HL-60 (cell line): Measurements from ENCODE around the gene TRIB2.

Experiments used
- DNase-seq, 2 experiments: peaks; one replicate each; pipeline ENCODE4 v3.0.0-alpha.2; 2010 to 2020; ENCODE audit warnings: low read depth in 1 of 2, low spot score in 1 of 2
- H3K27ac ChIP-seq: fragments of 250-450 bp; sonication (Bioruptor Pico); replicated peaks from 2 replicates; pipeline ENCODE4 v1.5.1; 2020; ENCODE audit warnings: mild to moderate bottlenecking, moderate library complexity
- H3K27me3 ChIP-seq: fragments of 250-450 bp; sonication (Bioruptor Pico); 2 replicates; pipeline ENCODE4 v1.5.1; 2021; ENCODE audit warnings: mild to moderate bottlenecking, moderate library complexity; ENCODE audit not compliant: insufficient read depth, poor library complexity, severe bottlenecking
- H3K4me3 ChIP-seq: replicated peaks from 2 replicates; pipeline ENCODE4 v1.5.1; 2011; ENCODE audit warnings: mild to moderate bottlenecking, control low read depth, low read length; ENCODE audit not compliant: insufficient read depth
- GABPA ChIP-seq: IDR thresholded peaks from 2 replicates; pipeline ENCODE4 v1.6.1; 2012; ENCODE audit warnings: low read depth
- POLR2AphosphoS5 ChIP-seq: IDR thresholded peaks from 2 replicates; pipeline ENCODE4 v1.6.1; 2012; ENCODE audit warnings: low read depth
- SPI1 ChIP-seq: IDR thresholded peaks from 2 replicates; pipeline ENCODE4 v1.6.1; 2012; ENCODE audit warnings: low read depth, mild to moderate bottlenecking, borderline replicate concordance
- TF ChIP-seq, protein P1 (sequence below): IDR thresholded peaks from 2 replicates; pipeline ENCODE4 v1.6.1; 2012; ENCODE audit warnings: low read depth; ENCODE audit not compliant: insufficient replicate concordance
- TF ChIP-seq, protein P2 (sequence below): IDR thresholded peaks from one replicate; pipeline ENCODE4 v1.5.1; 2011; ENCODE audit warnings: low read length, control low read depth, inconsistent platforms; ENCODE audit not compliant: insufficient read depth

Gene TRIB2

DNA sequence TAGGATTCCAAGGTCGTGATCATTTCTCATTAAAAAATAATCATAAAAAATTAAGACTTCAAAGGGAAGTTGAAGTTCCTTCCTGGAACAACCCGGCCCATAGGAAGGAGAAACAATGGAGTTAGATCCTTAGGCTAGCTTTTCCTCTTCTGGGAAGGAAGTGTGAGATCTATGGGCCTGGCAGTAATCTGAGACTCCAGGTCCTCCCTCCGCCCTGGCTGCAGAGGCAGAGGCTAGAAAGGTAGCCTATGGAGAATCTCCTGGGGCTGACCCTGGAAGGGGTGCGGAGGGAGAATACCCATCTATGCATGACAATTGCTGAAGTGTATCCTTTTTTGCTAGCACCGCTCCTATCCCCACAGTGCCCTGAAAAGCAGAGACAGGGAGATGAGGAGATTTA, 37.9 kb downstream of the TRIB2 start:
- Histone ChIP-seq H3K27ac (no peak overlapping the region), H3K27me3 (no peaks in the 10 kb centered on the region), H3K4me3 (no peak overlapping the region)
- TF ChIP-seq, protein P1, sequence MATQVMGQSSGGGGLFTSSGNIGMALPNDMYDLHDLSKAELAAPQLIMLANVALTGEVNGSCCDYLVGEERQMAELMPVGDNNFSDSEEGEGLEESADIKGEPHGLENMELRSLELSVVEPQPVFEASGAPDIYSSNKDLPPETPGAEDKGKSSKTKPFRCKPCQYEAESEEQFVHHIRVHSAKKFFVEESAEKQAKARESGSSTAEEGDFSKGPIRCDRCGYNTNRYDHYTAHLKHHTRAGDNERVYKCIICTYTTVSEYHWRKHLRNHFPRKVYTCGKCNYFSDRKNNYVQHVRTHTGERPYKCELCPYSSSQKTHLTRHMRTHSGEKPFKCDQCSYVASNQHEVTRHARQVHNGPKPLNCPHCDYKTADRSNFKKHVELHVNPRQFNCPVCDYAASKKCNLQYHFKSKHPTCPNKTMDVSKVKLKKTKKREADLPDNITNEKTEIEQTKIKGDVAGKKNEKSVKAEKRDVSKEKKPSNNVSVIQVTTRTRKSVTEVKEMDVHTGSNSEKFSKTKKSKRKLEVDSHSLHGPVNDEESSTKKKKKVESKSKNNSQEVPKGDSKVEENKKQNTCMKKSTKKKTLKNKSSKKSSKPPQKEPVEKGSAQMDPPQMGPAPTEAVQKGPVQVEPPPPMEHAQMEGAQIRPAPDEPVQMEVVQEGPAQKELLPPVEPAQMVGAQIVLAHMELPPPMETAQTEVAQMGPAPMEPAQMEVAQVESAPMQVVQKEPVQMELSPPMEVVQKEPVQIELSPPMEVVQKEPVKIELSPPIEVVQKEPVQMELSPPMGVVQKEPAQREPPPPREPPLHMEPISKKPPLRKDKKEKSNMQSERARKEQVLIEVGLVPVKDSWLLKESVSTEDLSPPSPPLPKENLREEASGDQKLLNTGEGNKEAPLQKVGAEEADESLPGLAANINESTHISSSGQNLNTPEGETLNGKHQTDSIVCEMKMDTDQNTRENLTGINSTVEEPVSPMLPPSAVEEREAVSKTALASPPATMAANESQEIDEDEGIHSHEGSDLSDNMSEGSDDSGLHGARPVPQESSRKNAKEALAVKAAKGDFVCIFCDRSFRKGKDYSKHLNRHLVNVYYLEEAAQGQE: no peak
- TF ChIP-seq, protein P2, sequence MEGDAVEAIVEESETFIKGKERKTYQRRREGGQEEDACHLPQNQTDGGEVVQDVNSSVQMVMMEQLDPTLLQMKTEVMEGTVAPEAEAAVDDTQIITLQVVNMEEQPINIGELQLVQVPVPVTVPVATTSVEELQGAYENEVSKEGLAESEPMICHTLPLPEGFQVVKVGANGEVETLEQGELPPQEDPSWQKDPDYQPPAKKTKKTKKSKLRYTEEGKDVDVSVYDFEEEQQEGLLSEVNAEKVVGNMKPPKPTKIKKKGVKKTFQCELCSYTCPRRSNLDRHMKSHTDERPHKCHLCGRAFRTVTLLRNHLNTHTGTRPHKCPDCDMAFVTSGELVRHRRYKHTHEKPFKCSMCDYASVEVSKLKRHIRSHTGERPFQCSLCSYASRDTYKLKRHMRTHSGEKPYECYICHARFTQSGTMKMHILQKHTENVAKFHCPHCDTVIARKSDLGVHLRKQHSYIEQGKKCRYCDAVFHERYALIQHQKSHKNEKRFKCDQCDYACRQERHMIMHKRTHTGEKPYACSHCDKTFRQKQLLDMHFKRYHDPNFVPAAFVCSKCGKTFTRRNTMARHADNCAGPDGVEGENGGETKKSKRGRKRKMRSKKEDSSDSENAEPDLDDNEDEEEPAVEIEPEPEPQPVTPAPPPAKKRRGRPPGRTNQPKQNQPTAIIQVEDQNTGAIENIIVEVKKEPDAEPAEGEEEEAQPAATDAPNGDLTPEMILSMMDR: no peak
- no peak for DNase-seq

DNA sequence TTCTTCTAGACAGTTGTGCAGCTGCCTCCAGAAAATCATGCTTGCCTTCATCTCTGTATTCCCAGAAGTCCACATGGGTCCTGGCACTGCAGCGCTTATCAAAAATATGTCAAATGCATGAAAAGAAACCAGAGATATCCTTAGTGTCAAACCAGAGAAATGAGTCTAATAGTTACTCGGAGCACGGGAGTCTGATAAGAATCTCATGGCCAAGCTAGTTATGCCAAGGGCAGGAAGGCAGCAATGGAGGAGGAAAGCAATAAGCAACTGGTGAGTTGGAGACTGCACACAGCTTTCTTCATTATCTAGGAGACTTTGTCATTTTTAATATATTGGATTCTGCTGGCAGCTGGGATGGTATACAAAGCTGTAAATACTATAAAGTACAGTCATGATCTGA, 38.6 kb downstream of the TRIB2 start:
- DNase-seq: no peak
- Histone ChIP-seq H3K4me3 (no peak overlapping the region), H3K27ac (no peak overlapping the region), H3K27me3 (no peaks in the 10 kb centered on the region)
- TF ChIP-seq, protein P2: no peak
- TF ChIP-seq SPI1 (no peak), POLR2AphosphoS5 (no peak), GABPA (no peak)
- TF ChIP-seq, protein P1: no peak

DNA sequence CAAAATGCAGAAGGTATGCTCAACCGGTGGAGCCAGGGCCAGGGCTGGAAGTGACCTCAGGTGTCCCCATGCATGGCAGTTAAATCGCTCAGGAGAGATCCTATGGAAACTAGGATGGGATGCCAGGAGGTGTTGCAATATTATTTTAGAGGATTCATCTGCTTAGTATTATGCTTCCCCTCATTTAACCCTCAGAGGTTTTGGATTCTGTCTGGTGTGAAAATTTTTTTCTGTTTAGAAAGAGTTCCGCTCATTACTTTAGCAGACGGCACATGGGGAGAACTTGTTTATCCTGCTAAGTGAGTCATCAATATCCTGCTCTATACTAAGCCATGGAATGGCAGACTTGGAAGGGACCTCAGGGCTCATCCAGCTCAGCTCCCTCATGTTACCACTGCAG, 42.5 kb downstream of the TRIB2 start:
- Histone ChIP-seq H3K27ac (no peak overlapping the region), H3K4me3 (no peak overlapping the region), H3K27me3 (peaks cover 2% of the 10 kb centered on the region)
- TF ChIP-seq POLR2AphosphoS5 (no peak), SPI1 (no peak), GABPA (no peak)
- TF ChIP-seq, protein P2: no peak
- TF ChIP-seq, protein P1: no peak
- DNase-seq: no peak
